GM19467 (cell line): ENCODE measurements around the gene POLL.
"Not testable (repeated sequence)": the region's sequence is repeated elsewhere in the genome, so short reads cannot be mapped to it uniquely, and the experiment has no call there.

Experiments
- ATAC-seq: cut with Tn5 transposase; IDR thresholded peaks from one replicate; pipeline ENCODE4 v1.9.1; 2021; ENCODE audit warnings: mild to moderate bottlenecking, moderate library complexity; ENCODE audit not compliant: unreplicated experiment

The POLL gene

GRCh38 chr10:101587725-101588653 lies at the start of gene POLL, which contains the start of gene DPCD:
TSS of gene POLL (minus strand) at chr10:101588257. CDS start at chr10:101587360, 897 bp downstream.
TSS of gene DPCD (plus strand) at chr10:101588321. CDS start at chr10:101588337, 16 bp downstream.
- ATAC-seq = peak; percentile 89

- not testable (repeated sequence) for ATAC-seq
Observed at GRCh38 chr10:101633510-101633909, 45.5 kb upstream of the POLL start.

- no peak for ATAC-seq
Observed at GRCh38 chr10:101631821-101632475, 43.9 kb upstream of the POLL start.

- ATAC-seq = no peak
Observed at GRCh38 chr10:101630633-101630920, 42.5 kb upstream of the POLL start.

GRCh38 chr10:101629837-101630632 lies 42.0 kb upstream of the POLL start:
- no peak for ATAC-seq

GRCh38 chr10:101625821-101626412 lies 37.9 kb upstream of the POLL start:
- ATAC-seq = no peak

- ATAC-seq = no peak
Observed at GRCh38 chr10:101624526-101625102, 36.6 kb upstream of the POLL start.

GRCh38 chr10:101623528-101623927 lies 35.5 kb upstream of the POLL start:
- ATAC-seq = no peak

- ATAC-seq = no peak
Observed at GRCh38 chr10:101619983-101620382, 31.9 kb upstream of the POLL start.

GRCh38 chr10:101618871-101619270 lies 30.8 kb upstream of the POLL start:
- ATAC-seq = no peak

- no peak for ATAC-seq
Observed at GRCh38 chr10:101617824-101618568, 29.9 kb upstream of the POLL start.

- ATAC-seq = no peak
Observed at GRCh38 chr10:101617102-101617823, 29.2 kb upstream of the POLL start.

- ATAC-seq = no peak
Observed at GRCh38 chr10:101616415-101617101, 28.5 kb upstream of the POLL start.

- ATAC-seq = no peak
Observed at GRCh38 chr10:101615525-101616116, 27.6 kb upstream of the POLL start.

- ATAC-seq = no peak
Observed at GRCh38 chr10:101614663-101615524, 26.8 kb upstream of the POLL start.

- no peak for ATAC-seq
Observed at GRCh38 chr10:101613646-101614045, 25.6 kb upstream of the POLL start.

- no peak for ATAC-seq
Observed at GRCh38 chr10:101612872-101613271, 24.8 kb upstream of the POLL start.
